Right lobe of liver (tissue), 4 donors: ENCODE data around the gene RPTOR.

Source experiments
- CTCF ChIP-seq, 4 donors: fragments of 200-600 bp in 3 of 4; fragments of 450-650 bp in 1 of 4; IDR thresholded peaks; one replicate each; pipeline versions ENCODE4 v1.5.1 to v1.8.0; 2016 to 2022; ENCODE audit warnings: antibody characterized with exemption in 4 of 4, mild to moderate bottlenecking in 2 of 4
- POLR2A ChIP-seq: fragments of 450-650 bp; IDR thresholded peaks from one replicate; pipeline ENCODE4 v1.6.1; 2017; ENCODE audit warnings: antibody characterized with exemption, mild to moderate bottlenecking
- donor health status: DM: no; HTN: no; CAD: no.
- donor health status: DM: no; HTN: no; CAD: no.
- donor health status: DM: no; HTN: yes; CAD: no.

- TF ChIP-seq CTCF (IDR thresholded peaks at IDR 0.05) (no peak), POLR2A (no peak)
Observed at GRCh38 chr17:80910043-80910442, 365.4 kb downstream of the RPTOR start.
